HG02870 (cell line): ENCODE results near the gene CLSTN2.

Experiments
- ATAC-seq: cut with Tn5 transposase; IDR thresholded peaks from one replicate; pipeline ENCODE4 v1.9.1; 2021; ENCODE audit warnings: mild to moderate bottlenecking, moderate library complexity; ENCODE audit not compliant: unreplicated experiment

CLSTN2 gene

DNA sequence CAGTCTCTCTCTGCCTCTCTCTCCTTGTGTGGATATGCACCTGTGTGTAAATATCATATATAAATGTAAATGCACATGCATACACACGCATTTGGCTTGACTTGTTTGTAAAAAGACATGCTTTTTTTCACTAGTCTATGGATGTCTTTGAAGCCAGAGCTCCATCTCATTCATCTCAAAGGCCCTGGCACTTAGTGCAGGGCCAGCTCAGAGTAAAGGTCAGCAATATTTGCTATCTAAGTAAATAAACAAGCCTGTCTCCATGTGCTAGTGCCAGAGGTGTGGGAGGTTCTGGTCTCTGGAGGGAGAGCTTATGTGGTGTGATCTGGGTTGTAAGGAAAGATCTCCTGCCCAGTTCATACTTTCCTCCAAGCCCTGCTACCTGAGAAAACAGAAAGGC lies 5.6 kb downstream of the CLSTN2 start:
- no peak for ATAC-seq

DNA sequence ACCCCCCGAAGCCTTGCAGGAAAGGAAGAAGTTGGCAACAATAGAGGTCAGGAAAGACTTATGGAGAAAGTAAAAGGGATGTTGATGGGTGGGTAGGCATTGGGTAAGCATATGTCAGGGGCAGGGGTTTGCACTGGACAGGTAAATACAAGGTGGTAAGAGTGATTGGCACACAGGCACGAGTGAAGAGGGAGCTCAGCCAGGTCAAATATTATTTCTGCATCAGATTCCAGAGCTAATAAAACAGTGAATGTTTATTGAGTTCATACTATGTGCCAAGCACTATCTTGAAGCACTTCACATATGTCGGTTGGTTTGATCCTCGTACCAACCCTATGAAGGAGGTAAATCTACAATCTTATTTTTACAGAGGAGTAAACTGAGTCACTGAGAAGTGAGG lies 6.6 kb downstream of the CLSTN2 start:
- no peak for ATAC-seq

DNA sequence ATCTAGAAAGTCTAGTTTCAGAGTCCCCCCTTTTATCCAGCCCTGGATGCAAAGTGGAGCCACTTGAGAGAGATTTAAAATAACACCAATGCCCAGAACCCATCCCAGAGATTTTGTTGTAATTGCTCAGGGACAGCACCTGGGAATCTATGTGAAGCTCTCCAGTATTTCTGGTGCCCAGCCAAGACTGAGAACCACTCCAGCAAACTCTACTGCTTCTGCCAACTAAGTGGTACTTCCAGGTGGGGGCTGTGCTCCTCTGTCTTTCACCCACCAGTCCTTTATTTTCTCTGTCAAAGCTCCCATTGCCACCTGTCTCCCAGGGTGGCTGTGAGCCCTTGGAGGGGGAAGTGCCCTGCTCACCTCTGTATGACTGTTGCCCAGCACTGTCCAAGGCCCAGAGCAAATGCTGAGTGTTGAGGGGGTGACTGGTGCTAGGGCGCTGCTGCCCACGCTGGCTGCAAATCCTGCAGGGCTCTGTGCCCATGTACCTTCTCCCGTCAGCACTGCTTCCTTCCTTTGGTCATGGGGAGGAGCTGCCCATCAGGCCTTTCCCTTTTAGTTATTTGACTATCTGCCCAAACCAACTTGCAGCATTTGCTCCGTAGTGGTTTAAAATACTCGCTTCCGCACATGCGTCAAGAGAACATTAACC lies 9.4 kb downstream of the CLSTN2 start:
- ATAC-seq = no peak

DNA sequence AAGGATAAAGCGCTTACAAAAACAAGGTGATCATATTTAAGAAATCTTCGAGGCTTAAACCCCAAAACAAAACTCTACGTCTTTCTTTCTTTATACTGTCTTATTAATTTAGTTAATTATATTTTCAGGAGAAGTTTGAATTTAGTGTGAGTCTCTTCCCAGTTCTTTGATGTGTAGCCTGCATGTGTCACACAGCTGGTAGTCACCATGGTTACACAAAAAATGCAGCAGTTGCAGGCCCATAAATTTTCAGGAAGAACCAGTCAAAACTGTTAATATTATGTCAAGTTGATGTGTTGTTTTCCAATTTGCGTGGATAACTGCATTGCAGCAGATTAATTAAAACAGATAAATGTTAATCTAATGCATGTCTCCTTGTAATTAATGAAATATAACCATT lies 10.4 kb downstream of the CLSTN2 start:
- ATAC-seq = no peak

DNA sequence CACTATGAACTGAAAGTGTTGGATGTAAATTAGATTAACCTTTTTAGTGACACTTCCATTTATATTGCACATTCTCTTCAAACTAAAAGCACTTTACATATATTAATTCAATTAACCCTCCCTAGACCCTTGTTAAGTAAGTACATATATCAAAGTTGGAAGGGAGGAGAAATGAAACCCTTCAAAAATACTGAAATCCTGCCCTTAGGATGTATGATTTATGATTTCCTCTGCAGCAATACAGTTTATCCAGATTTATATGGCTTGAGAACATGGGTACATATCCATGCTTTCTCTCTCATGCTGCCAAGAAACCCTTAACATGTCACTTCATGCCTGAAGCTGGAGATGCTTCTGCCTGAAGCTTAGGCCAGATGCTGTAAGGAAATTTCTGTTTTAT lies 11.0 kb downstream of the CLSTN2 start:
- no peak for ATAC-seq

DNA sequence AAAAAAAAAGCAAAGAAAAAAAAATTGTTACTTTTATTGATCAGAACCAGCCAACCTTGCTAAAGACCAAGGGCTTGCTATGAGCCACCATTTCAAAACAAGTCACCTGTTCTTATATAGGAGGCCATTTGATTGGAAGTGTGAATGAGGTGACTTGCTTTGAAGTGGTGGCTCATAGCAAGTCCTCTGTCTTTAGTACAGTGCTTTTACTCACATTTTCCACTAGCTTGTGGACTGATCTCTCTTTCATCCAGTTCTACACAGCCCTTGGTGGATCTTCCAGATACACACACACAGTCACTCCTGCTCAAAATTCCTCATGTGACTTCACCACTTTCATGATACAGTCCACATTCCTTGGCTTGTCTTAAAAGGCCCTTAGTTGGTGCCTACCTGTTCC lies 13.5 kb downstream of the CLSTN2 start:
- ATAC-seq = no peak

DNA sequence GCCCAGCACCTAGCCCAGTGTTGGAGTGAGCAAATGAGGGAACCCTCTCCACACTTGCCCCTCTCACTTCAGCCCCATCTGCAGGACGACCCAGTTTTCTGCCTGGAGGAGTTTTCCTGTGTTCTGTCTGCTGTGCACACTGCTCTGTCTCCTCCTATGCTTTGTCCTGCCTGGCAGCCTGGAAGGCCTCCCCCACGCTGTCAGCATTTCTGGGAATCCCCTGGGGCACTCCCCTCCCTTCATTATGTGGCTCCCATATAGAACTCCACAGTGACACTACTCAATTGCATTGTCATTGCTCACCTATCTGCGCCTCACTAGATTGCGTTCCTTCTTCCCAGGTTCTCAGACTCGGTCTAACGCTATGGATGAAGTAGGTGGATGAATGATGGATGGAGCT lies 13.9 kb downstream of the CLSTN2 start:
- no peak for ATAC-seq

DNA sequence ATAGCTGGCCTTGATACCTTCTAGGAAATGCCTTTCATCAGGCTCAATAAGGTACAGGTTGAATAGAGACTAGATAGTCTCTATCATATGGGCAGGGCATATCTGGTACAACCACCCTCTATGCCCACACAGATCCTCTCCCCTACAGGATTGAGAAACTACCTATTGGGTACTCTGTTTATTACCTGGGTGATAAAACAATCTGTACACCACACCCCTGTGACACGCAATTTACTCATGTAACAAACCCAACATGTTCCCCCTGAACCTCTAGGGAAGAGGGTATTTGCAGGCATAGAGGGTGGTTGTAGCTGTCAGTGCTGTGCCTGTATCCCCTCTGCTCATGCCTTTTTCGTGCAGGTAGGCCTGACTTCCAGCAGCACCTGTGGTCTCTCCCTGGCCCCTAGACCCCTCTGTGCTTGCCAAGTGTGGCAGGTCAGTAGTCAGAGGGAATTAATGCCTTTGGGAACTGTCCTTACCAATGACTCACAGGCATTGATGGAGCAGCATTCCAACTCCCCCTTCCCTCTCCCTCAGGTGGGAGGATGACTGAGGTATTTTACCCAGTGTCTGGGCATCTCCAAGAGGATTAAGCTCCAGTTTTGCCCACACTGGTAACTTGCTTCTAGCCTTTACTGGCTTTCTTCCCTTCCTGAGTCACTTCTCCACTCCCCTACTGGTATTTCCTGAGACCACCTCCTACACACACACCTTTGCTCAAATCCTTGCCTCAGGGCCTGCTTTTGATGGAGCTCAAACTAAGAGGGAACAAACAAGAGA lies 18.3 kb downstream of the CLSTN2 start:
- no peak for ATAC-seq

DNA sequence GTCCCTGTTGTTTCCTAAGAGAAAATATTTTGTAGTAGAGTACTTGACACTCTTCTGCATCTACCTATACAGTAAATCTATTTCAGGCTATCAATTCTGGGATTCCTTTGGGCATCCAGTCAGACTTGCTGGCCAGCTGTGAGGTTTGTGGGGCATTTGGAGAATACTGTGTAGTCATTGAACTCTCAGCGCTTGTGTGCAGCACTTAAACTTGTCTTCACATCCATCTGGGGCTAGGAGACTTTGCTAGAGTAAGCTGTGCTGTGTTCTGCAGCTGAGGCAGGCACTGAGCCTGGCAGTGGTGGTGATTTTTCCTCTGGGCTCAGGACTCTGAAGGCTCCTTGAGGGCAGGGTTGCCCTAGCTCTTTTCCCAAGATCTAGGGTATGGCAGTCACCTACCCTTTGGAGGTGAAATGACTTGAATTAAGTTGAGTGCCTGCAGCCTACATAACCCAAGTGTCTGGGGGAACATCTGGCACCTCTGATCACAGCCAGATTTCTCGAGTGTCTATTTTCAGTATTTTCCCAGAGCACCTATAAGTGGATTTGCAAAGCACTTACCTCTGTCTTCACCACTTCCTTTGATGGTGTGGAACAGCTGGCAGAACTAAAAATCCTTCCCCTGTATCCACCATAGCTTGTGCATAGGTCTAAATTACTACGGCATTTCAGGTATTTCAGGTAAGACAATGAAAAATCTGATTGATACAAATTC lies 19.3 kb downstream of the CLSTN2 start:
- ATAC-seq = no peak

DNA sequence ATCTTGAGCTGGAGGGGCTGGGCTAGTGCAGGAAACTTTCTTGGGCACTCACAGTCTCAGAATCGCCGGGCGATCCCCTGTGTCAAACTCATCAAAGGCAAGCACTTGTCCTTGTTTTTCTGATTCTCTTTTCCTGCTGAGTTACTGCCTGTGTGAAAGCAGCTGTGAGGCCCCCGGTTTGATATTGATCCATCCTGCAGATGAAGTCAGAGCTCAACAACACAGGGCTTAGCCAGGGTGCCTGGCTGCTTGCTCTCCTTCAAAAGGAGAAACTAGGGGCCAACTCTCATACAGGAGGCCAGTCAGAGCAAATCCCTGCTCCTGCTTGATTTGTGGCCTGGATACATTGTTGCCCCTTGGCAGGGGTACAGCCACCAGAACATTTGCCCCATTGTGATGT lies 22.9 kb downstream of the CLSTN2 start:
- ATAC-seq = no peak

DNA sequence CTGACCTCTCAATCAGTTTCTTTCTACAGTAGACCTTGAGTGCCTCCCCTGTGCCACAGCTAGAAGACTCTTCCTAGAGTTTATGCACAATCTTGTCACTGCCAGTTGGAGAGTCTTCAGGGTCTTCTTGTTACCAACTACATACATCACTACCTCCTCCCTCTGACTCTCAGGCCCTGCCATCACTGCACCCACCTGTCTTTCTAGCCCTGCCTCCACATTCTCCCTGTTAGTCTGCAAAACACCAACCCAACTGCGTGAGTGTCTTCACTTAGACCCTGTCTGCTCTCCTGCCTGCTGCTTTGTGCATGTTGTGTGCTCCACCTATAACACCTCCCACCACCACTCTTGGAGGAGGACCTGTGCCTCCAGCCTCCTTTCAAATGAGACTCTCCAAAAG lies 34.4 kb downstream of the CLSTN2 start:
- ATAC-seq = no peak

DNA sequence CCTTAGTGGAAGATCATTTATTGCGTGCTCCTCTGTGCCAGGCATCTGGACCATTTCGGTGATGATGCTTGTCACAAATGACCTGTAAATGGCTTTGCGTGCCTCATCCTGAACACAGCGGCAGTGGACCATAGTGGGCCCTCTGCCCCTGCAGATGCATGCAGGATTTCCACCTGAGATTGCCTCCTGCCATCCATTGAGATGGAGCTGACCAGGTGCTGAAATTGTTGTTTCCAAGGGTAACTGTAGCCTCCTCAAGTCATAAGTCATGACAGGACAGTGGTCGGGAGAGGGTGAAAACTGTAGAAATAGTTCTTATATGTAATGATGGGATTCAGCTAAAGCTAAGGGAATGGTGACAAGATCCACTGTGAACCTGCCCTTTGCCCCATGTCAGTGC lies 35.5 kb downstream of the CLSTN2 start:
- no peak for ATAC-seq

DNA sequence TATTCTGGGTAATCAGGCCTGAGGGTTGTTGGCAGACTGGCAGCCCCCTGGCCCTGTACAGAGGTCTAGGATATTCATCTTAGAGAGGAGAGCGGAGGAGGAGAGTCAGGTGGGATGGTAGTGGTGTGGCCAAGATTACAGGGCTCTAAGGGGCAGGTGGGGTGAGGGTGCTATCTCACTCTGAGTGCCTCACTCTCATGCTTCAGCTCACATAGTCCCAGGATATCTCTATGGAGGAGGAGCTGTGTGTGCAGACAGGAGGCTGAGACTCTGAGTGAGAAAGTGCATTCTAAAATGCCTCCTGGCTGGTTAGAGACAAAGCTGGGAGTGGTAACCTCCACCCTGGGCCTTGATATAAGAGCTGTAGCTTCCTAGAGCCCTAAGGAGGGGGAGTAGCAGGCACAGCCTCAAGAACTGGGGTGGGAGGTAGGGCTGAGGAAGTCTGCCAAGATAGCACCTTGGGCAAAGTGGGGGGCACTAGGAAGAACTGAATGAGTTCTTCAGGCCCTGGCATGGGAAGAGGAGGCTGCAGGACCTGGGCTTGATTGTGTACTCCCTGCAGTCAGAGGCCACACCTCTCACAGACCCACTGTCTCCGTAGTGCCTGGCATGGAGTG lies 39.9 kb downstream of the CLSTN2 start:
- ATAC-seq = no peak

DNA sequence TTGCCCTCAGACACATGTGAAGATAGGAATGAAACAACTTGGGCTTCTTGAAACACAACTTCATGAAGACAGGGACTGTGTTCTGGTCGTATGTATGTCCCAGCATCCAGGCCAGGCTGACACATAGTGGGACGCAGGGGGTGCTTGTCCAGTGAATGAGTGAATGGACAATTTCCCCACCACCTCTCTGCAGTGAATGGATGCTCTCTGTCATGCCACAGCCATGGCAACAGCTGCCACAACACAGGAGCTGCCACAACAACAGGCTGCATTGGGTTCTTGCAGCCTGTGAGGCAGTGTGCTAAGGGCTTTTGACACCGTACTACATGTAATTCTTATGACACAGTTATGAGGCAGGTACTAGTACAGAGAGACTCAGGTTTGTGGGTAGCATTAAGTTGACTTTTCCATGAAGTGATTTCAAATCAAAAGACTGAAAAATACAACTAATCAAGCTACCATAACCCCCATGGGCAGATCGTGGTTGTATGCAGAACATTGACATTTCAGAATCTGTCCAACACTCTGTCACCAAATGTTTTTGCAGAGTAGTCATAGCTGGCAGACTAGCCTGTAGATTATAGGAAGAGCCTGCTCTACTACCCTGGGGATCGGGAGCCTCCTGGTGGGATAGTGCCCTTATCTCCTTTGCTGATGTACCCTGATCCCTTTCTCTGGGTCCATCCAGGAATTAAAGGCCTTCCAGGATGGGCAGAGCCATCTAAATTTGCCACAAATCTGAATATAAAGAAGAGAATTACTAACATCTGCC lies 40.8 kb downstream of the CLSTN2 start:
- no peak for ATAC-seq

DNA sequence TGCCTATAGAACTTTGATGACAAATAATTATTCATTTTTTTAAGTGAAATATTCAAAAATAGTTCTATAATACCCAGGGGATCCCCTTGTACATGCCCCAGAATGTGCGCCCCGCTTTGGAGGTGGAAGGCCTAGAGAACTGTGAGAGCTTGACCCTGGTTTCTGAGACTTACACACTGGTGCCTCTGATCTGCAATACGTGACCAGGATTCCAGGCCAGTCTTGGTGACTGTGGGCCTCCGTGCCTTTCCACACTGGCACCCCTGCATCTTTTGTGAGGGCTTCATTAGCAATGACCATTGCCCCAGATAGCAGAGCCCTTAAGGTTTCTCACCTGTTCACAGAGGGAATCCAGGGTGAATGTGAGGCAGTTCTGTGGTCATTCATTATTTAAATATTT lies 44.0 kb downstream of the CLSTN2 start:
- ATAC-seq = no peak

DNA sequence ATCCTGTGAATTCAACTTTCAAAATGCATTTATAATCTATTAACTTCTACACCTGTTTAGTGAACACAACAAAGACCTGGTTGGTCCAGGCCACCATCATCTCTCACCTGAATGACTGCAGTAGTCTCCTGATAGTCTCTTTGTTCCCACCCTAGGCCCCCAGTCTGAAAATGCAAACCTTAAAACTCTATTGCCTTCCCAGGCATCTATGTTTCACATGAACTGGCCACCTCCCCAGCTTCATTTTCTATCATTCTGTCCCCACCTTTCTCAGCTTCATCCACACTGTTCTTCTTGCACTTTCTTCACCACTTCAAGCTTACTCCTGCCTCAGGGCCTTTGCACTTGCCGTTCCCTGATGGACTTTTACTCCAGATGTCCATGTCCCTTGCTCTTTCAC lies 45.0 kb downstream of the CLSTN2 start:
- ATAC-seq = no peak

DNA sequence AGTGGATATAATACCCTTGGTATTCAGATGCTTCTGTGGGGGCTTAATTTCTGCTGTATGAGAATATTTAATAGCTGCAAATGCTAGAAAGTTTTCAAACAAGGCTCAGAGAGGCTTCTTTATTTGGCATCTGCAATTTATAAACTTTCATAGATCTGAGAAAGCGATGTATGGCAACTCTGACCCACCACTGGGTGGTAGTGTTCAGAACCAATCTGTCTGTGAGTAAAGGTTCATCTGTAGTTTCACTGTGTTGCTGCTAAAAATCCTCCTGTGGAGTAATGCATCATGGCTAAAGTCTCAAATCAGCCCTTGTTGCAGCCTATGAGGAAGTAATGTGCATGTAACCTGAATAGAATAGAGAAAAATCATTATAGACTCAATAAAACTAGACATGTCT lies 47.4 kb downstream of the CLSTN2 start:
- no peak for ATAC-seq

DNA sequence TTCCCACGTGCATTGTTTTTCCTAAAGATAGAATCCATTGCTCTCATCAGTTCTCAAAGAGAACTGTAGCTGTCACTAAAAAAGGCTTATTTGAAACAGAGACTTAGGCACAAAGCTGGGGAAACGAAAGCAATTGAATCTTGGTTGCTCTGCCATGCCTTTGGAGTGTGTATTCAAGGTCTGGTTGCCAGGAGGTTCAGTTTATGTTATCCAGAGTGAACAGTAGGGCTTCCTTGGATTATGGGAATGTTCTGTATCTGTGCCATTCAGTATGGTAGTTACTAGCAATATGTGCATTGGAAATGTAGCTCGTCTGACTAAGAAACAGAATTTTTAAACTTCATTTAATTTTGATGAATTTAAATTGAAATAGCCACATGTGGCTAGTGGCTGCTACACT lies 50.6 kb downstream of the CLSTN2 start:
- ATAC-seq = no peak

DNA sequence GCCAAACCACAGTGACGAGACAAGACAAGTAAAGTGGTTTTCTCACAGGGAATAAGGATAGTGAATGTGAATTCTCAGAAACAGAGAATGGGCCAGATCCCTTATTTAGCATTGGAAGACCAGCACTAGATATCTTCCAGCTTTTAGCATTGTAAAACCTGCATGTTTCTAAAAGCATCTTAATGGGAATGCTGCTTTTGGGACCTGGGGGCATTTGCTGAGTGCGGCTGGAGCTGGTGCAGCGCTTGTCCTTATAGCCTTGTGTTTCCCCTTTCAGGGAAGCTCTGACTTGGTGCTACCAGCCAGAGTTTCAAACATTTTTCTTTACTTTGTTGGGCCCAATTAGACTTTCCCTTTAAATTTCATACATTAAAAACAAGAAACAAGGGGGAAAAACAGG lies 52.9 kb downstream of the CLSTN2 start:
- no peak for ATAC-seq

DNA sequence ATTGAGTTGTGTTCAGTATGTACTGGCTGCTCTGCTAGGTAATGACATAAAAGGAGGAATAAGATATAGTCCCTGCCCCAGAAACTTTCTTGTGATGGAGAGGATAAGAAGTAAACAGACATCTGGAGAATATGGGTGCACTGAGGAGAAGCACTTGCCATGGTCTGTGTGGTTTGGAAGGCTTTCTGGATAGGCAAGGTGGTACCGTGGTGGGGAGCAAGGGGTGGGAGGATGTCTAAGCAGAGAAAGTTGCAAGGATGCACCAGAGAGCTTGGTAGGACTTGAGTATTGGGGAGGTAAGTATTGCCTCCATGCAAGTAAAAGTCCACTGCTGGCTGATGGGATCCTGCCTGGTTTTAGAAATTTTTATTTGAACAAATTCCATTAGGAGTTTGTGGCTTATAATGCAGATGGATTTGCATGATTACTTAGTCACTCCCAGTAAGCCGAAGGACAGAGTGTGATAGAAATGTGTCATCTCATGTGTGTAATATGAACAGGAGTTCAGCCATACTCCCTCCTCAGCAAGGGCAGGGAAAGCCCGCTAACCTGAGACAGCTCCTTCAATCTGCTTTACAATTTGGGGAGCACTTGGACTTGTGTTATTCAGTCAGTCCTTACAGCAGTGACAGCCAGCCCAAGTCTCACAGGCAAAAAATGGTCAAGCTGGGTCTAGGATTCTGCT lies 53.6 kb downstream of the CLSTN2 start:
- no peak for ATAC-seq
